Liver (tissue), 9 donors: ENCODE data around the gene ASPA. TPM values are rescaled to one million over a fixed set of nuclear protein-coding genes. Genes with fewer than 3 reads are reported as not detected.

ENCODE experiments used
- DNase-seq: peaks from one replicate; pipeline ENCODE4 v3.0.0-alpha.2; 2017; ENCODE audit warnings: low spot score
- H3K27ac ChIP-seq, 2 donors: one replicate each; pipeline ENCODE4 v1.7.0; 2013; ENCODE audit warnings: inconsistent platforms in 2 of 2, low read length in 2 of 2, control low read depth in 1 of 2, low read depth in 1 of 2, mild to moderate bottlenecking in 1 of 2
- H3K27me3 ChIP-seq, 4 donors: one replicate each; pipeline versions ENCODE4 v1.6.1 to v1.7.0; 2013; ENCODE audit warnings: low read length in 3 of 4, inconsistent platforms in 1 of 4, mild to moderate bottlenecking in 1 of 4, moderate library complexity in 1 of 4; ENCODE audit not compliant: control insufficient read depth in 4 of 4, insufficient read depth in 4 of 4
- H3K36me3 ChIP-seq, 4 donors: one replicate each; pipeline versions ENCODE4 v1.6.1 to v1.7.0; 2013; ENCODE audit warnings: low read length in 3 of 4, mild to moderate bottlenecking in 3 of 4, low read depth in 1 of 4, moderate library complexity in 1 of 4; ENCODE audit not compliant: control insufficient read depth in 4 of 4, insufficient read depth in 3 of 4
- H3K4me1 ChIP-seq, 4 donors: one replicate each; pipeline versions ENCODE4 v1.6.1 to v1.7.0; 2013; ENCODE audit warnings: low read length in 3 of 4, mild to moderate bottlenecking in 3 of 4, moderate library complexity in 1 of 4; ENCODE audit not compliant: control insufficient read depth in 4 of 4, insufficient read depth in 4 of 4
- H3K4me3 ChIP-seq, 3 donors: one replicate each; pipeline versions ENCODE4 v1.6.1 to v1.7.0; 2013; ENCODE audit warnings: low read length in 3 of 3, control low read depth in 1 of 3, low read depth in 1 of 3, mild to moderate bottlenecking in 1 of 3
- H3K9ac ChIP-seq, 2 donors: one replicate each; pipeline ENCODE4 v1.7.0; 2013; ENCODE audit warnings: low read length in 2 of 2, mild to moderate bottlenecking in 2 of 2, moderate library complexity in 2 of 2, control low read depth in 1 of 2, low read depth in 1 of 2
- H3K9me3 ChIP-seq, 4 donors: one replicate each; pipeline versions ENCODE4 v1.6.1 to v1.7.0; 2013; ENCODE audit warnings: low read length in 3 of 4; ENCODE audit not compliant: control insufficient read depth in 4 of 4
- CTCF ChIP-seq: fragments of 150-350 bp; IDR thresholded peaks from 2 replicates; pipeline ENCODE4 v1.5.1; 2017; ENCODE audit warnings: improper control_type of control experiment, low read depth, low read length; ENCODE audit not compliant: missing input control
- EGR1 ChIP-seq, 2 donors: IDR thresholded peaks; 2 replicates each; pipeline ENCODE4 v1.6.1; 2016 to 2018; ENCODE audit warnings: antibody characterized with exemption in 2 of 2, low read depth in 2 of 2
- FOXA1 ChIP-seq: IDR thresholded peaks from 2 replicates; pipeline ENCODE4 v1.6.1; 2016; ENCODE audit warnings: antibody characterized with exemption
- FOXA2 ChIP-seq: IDR thresholded peaks from 2 replicates; pipeline ENCODE4 v1.6.1; 2016; ENCODE audit warnings: antibody characterized with exemption
- GABPA ChIP-seq, 2 donors: IDR thresholded peaks in 1 of 2; conservative IDR thresholded peaks in 1 of 2; 2 replicates each; pipeline ENCODE4 v1.6.1; 2016; ENCODE audit warnings: antibody characterized with exemption in 2 of 2, mild to moderate bottlenecking in 1 of 2, moderate library complexity in 1 of 2
- HNF4G ChIP-seq: IDR thresholded peaks from 2 replicates; pipeline ENCODE4 v1.6.1; 2016; ENCODE audit warnings: antibody characterized with exemption
- JUND ChIP-seq, 2 donors: IDR thresholded peaks; 2 replicates each; pipeline ENCODE4 v1.6.1; 2016; ENCODE audit warnings: antibody characterized with exemption in 2 of 2
- NR2F2 ChIP-seq: IDR thresholded peaks from 2 replicates; pipeline ENCODE4 v1.6.1; 2016; ENCODE audit warnings: antibody characterized with exemption
- RAD21 ChIP-seq, 2 donors: IDR thresholded peaks; 2 replicates each; pipeline ENCODE4 v1.6.1; 2016; ENCODE audit warnings: antibody characterized with exemption in 2 of 2, mild to moderate bottlenecking in 2 of 2
- RXRA ChIP-seq, 2 donors: IDR thresholded peaks; 2 replicates each; pipeline ENCODE4 v1.6.1; 2017 to 2018; ENCODE audit warnings: antibody characterized with exemption in 2 of 2, mild to moderate bottlenecking in 1 of 2
- SP1 ChIP-seq: IDR thresholded peaks from 2 replicates; pipeline ENCODE4 v1.6.1; 2018; ENCODE audit warnings: antibody characterized with exemption, mild to moderate bottlenecking
- YY1 ChIP-seq: IDR thresholded peaks from 2 replicates; pipeline ENCODE4 v1.6.1; 2016; ENCODE audit warnings: antibody characterized with exemption, mild to moderate bottlenecking
- WGBS: extraction: QIAGEN DNeasy Blood & Tissue Kit; methylation state at CpG from one replicate; pipeline ENCODE4 v1.1.7; 2013; 5-methylcytosine and 5-hydroxymethylcytosine counted together
- polyA plus RNA-seq, 2 donors: library from polyadenylated mRNA; stranded (reverse) in 1 of 2; unstranded in 1 of 2; fragments of 200-250 nt in 1 of 2; fragments of >200 nt in 1 of 2; fragmentation: Nextera tagmentation in 1 of 2; extraction: Ambion mirVana in 1 of 2; gene quantifications; one replicate each; pipeline versions ENCODE4 v1.2.1 to v1.2.3, GENCODE V29; 2013 to 2015
- total RNA-seq, 2 donors: library from RNA; depleted of rRNA; stranded (reverse); fragments of >200 nt; gene quantifications; one replicate each; pipeline ENCODE4 v1.2.3, GENCODE V29; 2014
- TF ChIP-seq, protein P1 (sequence below): IDR thresholded peaks from 2 replicates; pipeline ENCODE4 v1.6.1; 2016; ENCODE audit warnings: antibody characterized with exemption, mild to moderate bottlenecking
- TF ChIP-seq, protein P2 (sequence below): IDR thresholded peaks from 2 replicates; pipeline ENCODE4 v1.6.1; 2016; ENCODE audit warnings: antibody characterized with exemption
- TF ChIP-seq, protein P3 (sequence below): IDR thresholded peaks from 2 replicates; pipeline ENCODE4 v1.6.1; 2016; ENCODE audit warnings: antibody characterized with exemption
- TF ChIP-seq, protein P4 (sequence below): IDR thresholded peaks from 2 replicates; pipeline ENCODE4 v1.6.1; 2016; ENCODE audit warnings: antibody characterized with exemption
- donor health status: healthy.
- donor health status: healthy.
- donor health status: healthy.
- donor health status: healthy.
- donor health status: healthy.

The ASPA gene
- total and polyA plus RNA-seq, 4 donors = 0.89 to 4.7 (median 1.9) TPM

- Histone ChIP-seq H3K9ac (no peak overlapping the region), H3K4me1 (peaks cover 0 to 5% (median 0%) of the 10 kb centered on the region in 4 donors), H3K27ac (no peak overlapping the region), H3K27me3 (no peaks in the 10 kb centered on the region), H3K36me3 (no peaks in the 10 kb centered on the region), H3K9me3 (no peaks in the 10 kb centered on the region), H3K4me3 (no peak overlapping the region)
- TF ChIP-seq RAD21 (IDR thresholded peaks at IDR 0.05) (no peak), YY1 (no peak), GABPA (IDR thresholded peaks at IDR 0.05 in 1 of 2, conservative IDR thresholded peaks at IDR 0.05 in 1 of 2) (no peak), HNF4G (no peak), EGR1 (IDR thresholded peaks at IDR 0.05; ENCODE audit: low read depth in 2 of 2) (no peak), JUND (IDR thresholded peaks at IDR 0.05) (no peak), FOXA1 (no peak), RXRA (IDR thresholded peaks at IDR 0.05) (no peak), NR2F2 (no peak)
- TF ChIP-seq, protein P1, sequence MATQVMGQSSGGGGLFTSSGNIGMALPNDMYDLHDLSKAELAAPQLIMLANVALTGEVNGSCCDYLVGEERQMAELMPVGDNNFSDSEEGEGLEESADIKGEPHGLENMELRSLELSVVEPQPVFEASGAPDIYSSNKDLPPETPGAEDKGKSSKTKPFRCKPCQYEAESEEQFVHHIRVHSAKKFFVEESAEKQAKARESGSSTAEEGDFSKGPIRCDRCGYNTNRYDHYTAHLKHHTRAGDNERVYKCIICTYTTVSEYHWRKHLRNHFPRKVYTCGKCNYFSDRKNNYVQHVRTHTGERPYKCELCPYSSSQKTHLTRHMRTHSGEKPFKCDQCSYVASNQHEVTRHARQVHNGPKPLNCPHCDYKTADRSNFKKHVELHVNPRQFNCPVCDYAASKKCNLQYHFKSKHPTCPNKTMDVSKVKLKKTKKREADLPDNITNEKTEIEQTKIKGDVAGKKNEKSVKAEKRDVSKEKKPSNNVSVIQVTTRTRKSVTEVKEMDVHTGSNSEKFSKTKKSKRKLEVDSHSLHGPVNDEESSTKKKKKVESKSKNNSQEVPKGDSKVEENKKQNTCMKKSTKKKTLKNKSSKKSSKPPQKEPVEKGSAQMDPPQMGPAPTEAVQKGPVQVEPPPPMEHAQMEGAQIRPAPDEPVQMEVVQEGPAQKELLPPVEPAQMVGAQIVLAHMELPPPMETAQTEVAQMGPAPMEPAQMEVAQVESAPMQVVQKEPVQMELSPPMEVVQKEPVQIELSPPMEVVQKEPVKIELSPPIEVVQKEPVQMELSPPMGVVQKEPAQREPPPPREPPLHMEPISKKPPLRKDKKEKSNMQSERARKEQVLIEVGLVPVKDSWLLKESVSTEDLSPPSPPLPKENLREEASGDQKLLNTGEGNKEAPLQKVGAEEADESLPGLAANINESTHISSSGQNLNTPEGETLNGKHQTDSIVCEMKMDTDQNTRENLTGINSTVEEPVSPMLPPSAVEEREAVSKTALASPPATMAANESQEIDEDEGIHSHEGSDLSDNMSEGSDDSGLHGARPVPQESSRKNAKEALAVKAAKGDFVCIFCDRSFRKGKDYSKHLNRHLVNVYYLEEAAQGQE = no peak
- TF ChIP-seq, protein P2, sequence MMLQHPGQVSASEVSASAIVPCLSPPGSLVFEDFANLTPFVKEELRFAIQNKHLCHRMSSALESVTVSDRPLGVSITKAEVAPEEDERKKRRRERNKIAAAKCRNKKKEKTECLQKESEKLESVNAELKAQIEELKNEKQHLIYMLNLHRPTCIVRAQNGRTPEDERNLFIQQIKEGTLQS = no peak
- TF ChIP-seq, protein P3, sequence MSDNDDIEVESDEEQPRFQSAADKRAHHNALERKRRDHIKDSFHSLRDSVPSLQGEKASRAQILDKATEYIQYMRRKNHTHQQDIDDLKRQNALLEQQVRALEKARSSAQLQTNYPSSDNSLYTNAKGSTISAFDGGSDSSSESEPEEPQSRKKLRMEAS = no peak
- TF ChIP-seq, protein P4, sequence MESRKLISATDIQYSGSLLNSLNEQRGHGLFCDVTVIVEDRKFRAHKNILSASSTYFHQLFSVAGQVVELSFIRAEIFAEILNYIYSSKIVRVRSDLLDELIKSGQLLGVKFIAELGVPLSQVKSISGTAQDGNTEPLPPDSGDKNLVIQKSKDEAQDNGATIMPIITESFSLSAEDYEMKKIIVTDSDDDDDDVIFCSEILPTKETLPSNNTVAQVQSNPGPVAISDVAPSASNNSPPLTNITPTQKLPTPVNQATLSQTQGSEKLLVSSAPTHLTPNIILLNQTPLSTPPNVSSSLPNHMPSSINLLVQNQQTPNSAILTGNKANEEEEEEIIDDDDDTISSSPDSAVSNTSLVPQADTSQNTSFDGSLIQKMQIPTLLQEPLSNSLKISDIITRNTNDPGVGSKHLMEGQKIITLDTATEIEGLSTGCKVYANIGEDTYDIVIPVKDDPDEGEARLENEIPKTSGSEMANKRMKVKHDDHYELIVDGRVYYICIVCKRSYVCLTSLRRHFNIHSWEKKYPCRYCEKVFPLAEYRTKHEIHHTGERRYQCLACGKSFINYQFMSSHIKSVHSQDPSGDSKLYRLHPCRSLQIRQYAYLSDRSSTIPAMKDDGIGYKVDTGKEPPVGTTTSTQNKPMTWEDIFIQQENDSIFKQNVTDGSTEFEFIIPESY = no peak
- 70% methylated on average over 1 of the region's 1 CpG for WGBS
- DNase-seq = no peak
Measured at GRCh38 chr17:3503285-3503684, 27.5 kb downstream of the ASPA start.

- Histone ChIP-seq H3K27me3 (no peaks in the 10 kb centered on the region), H3K9me3 (no peaks in the 10 kb centered on the region), H3K36me3 (no peaks in the 10 kb centered on the region), H3K9ac (no peak overlapping the region), H3K4me3 (no peak overlapping the region), H3K27ac (no peak overlapping the region), H3K4me1 (peaks cover 0 to 5% (median 0%) of the 10 kb centered on the region in 4 donors)
- no peak for TF ChIP-seq CTCF
- TF ChIP-seq, protein P2 = no peak
- TF ChIP-seq NR2F2 = no peak
- no peak for TF ChIP-seq SP1
- TF ChIP-seq, protein P4 = no peak
- TF ChIP-seq JUND (IDR thresholded peaks at IDR 0.05) = no peak
- TF ChIP-seq, protein P1 = no peak
- no peak for TF ChIP-seq YY1
- no peak for TF ChIP-seq RXRA (IDR thresholded peaks at IDR 0.05)
- TF ChIP-seq FOXA2 = no peak
- WGBS = 88% methylated on average over 7 of the region's 7 CpGs
- DNase-seq = no peak
Measured at GRCh38 chr17:3505008-3505407, 29.2 kb downstream of the ASPA start.
